Measurements from ENCODE around the gene SLC17A8.

The SLC17A8 gene

GRCh38 chr12:100383586-100384558 is 27.0 kb downstream of the SLC17A8 start:
- no peak for DNase-seq (ENCODE audit: low read depth)
- TF ChIP-seq CTCF (conservative IDR thresholded peaks at IDR 0.05; ENCODE audit: low read depth, low read length), result no peak
- no peak overlapping the region for H3K4me3 ChIP-seq (ENCODE audit: low read length)

GRCh38 chr12:100384559-100384935 is 27.7 kb downstream of the SLC17A8 start:
- DNase-seq (ENCODE audit: low read depth), result no peak
- no peak for TF ChIP-seq CTCF (conservative IDR thresholded peaks at IDR 0.05; ENCODE audit: low read depth, low read length)
- no peak overlapping the region for H3K4me3 ChIP-seq (ENCODE audit: low read length)

- TF ChIP-seq CTCF (conservative IDR thresholded peaks at IDR 0.05; ENCODE audit: low read depth, low read length), result no peak
- H3K4me3 ChIP-seq (ENCODE audit: low read length), result no peak overlapping the region
- DNase-seq (ENCODE audit: low read depth), result no peak
Observed at GRCh38 chr12:100388382-100388781, 31.5 kb downstream of the SLC17A8 start.

- H3K4me3 ChIP-seq (ENCODE audit: low read length), result no peak overlapping the region
- DNase-seq (ENCODE audit: low read depth), result no peak
Observed at GRCh38 chr12:100391856-100392255, 35.0 kb downstream of the SLC17A8 start.

GRCh38 chr12:100393200-100393599 is 36.3 kb downstream of the SLC17A8 start:
- TF ChIP-seq CTCF (conservative IDR thresholded peaks at IDR 0.05; ENCODE audit: low read depth, low read length), result no peak
- no peak overlapping the region for H3K4me3 ChIP-seq (ENCODE audit: low read length)
- DNase-seq (ENCODE audit: low read depth), result no peak

More at GRCh38 chr12:100391856-100392255, 35.0 kb downstream of the SLC17A8 start:
- peak; percentile 26 for TF ChIP-seq CTCF (conservative IDR thresholded peaks at IDR 0.05; ENCODE audit: low read depth, low read length)

- no peak for DNase-seq (ENCODE audit: low read depth)
- TF ChIP-seq CTCF (conservative IDR thresholded peaks at IDR 0.05; ENCODE audit: low read depth, low read length), result no peak
- H3K4me3 ChIP-seq (ENCODE audit: low read length), result no peak overlapping the region
Observed at GRCh38 chr12:100395811-100396210, 38.9 kb downstream of the SLC17A8 start.

- no peak overlapping the region for H3K4me3 ChIP-seq (ENCODE audit: low read length)
- TF ChIP-seq CTCF (conservative IDR thresholded peaks at IDR 0.05; ENCODE audit: low read depth, low read length), result no peak
- DNase-seq (ENCODE audit: low read depth), result no peak
Observed at GRCh38 chr12:100398307-100398706, 41.4 kb downstream of the SLC17A8 start.
